ENCODE data around the gene LRFN3.

LRFN3 gene

DNA sequence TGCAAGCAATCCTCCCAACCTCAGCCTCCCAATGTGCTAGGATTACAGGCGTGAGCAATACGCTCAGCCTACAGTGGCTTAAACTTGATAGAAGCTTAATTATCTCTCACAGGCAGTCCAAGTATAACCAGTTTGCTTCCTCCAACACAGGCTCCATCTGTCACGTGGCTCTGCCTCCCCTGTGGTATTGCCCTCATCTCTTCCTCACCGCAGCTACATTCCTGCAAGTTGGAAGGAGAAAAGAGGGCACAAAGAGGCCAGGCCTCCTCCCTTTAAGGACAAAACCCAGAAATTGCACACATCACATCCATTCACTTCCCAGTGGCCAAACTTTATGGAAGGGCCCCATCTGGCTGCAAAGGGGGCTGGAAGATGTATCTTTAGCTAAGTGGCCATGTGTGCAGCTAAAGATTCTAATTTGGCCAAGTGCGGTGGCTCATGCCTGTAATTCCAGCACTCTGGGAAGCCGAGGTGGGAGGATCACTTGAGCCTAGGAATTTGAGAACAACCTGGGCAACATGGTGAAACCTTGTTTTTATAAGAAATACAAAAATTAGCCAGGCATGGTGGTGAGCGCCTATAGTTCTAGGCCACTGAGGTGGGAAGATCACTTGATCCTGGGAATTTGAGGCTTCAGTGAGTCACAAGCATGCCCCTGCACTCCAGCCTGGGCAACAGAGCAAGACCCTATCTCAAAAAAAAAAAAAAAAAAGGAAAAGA is 55.7 kb downstream of the LRFN3 start:
- peaks cover 19% of the 10 kb centered on the region for H3K27me3 Mint-ChIP-seq
- ATAC-seq (replicated peaks; ENCODE audit: extremely low read depth, poor library complexity, severe bottlenecking) = no peak
- H3K4me3 Mint-ChIP-seq = no peak overlapping the region
- no peak for DNase-seq (ENCODE audit: low spot score in 2 of 2)
- H3K4me1 Mint-ChIP-seq = peaks cover 20% of the 10 kb centered on the region
- H3K9me3 Mint-ChIP-seq = no peaks in the 10 kb centered on the region
- H3K27ac Mint-ChIP-seq (ENCODE audit: low read depth) = no peak overlapping the region
- peaks cover 4% of the 10 kb centered on the region for H3K36me3 Mint-ChIP-seq (ENCODE audit: insufficient read depth)

DNA sequence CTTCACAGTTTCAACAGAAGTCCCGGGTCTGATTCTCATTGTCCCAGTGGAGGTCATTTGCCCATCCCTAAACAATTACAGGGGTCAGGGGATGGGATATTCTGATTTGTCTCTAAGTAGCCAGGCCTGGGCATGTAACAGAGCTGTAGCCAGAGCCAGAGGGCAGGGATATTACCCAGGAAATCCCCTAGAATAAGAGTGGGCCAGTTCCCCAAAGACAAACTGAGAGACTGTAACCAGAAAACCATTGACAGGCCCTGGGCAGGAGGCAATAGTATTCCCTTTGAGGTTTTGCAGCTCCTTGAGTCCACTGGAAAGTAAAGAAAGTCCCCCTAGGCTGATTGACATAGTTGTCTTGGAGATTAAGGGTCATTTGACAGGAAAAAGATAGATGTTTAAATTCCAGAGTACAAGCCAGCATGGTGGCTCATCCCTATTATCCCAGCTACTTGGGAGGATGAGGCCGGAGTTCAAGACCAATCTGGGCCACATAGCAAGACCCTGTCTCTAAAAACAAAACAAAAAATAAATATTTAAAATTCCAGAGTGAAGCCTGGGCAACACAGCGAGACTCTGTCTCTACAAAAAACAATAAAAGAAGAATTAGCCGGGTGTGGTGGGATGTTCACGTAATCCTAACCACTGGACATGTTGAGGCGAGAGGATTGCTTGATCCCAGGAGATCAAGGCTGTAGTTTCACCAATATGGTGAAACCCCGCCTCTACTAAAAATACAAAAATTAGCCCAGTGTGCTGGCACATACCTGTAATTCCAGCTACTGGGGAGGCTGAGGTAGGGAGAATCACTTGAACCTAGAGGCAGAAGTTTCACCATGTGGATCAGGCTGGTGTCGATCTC is 57.0 kb downstream of the LRFN3 start:
- no peak for DNase-seq (ENCODE audit: low spot score in 2 of 2)
- Mint-ChIP-seq H3K9me3 (no peaks in the 10 kb centered on the region), H3K4me3 (no peak overlapping the region), H3K27ac (ENCODE audit: low read depth) (no peak overlapping the region), H3K27me3 (peaks cover 10% of the 10 kb centered on the region), H3K36me3 (ENCODE audit: insufficient read depth) (peaks cover 7% of the 10 kb centered on the region), H3K4me1 (peaks cover 27% of the 10 kb centered on the region)
- no peak for ATAC-seq (replicated peaks; ENCODE audit: extremely low read depth, poor library complexity, severe bottlenecking)

DNA sequence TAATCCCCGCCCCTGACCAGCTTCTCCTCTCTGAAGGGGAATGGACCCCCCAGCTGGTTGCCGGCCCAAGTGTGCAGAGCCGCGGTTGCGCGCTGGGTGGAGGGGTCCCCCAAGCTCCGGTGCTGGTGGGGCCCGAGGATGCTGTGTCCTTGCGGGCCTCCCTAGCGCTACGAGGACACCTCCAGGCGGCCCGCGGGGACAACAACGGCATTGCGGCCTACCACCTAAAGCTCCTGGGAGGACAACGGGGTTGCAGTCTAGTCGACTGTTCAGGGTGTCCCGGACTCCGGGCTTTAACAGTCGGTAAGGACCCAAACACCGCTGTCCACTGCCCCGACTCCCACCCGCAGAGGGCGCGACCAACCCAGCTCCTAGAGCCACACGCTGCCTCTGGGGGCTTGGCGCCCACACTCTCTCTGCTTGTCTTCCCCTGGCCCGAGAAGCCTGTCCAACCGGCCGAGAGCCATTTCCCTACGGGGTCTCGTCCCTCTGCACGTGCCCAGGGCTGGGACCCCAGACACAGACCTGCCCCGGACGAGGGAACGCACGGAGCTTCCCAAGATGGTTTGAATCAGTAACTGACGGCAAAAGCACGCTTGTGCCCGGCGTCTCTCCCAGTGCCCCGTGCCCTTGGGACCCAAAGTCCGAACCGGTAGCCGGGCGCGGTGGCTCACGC is 57.9 kb downstream of the LRFN3 start:
- Mint-ChIP-seq H3K4me3 (peak overlapping the region; percentile 85), H3K27me3 (peaks cover 7% of the 10 kb centered on the region), H3K4me1 (peaks cover 28% of the 10 kb centered on the region), H3K36me3 (ENCODE audit: insufficient read depth) (peaks cover 10% of the 10 kb centered on the region), H3K9me3 (no peaks in the 10 kb centered on the region), H3K27ac (ENCODE audit: low read depth) (no peak overlapping the region)
- ATAC-seq (replicated peaks; ENCODE audit: extremely low read depth, poor library complexity, severe bottlenecking) (no peak), DNase-seq (ENCODE audit: low spot score in 2 of 2) (no peak)

Data from central memory CD8-positive, alpha-beta T cell (primary cell).